Bronchial epithelial cell (primary cell): ENCODE measurements around the gene NXPH2. TPM values are rescaled to one million over a fixed set of nuclear protein-coding genes. Genes with fewer than 3 reads are reported as not detected.
A peak's percentile ranks its signal among the peaks of the same experiment; 100 is the strongest.

Experiments
- DNase-seq: peaks from one replicate; pipeline ENCODE4 v3.0.0-alpha.2; 2010; ENCODE audit warnings: low read depth
- FAIRE-seq: peaks from 2 replicates; lab custom pipeline; 2011; peaks lifted over from hg19 to GRCh38; lab: Jason Lieb, UNC
- H3K27me3 ChIP-seq: 2 replicates; pipeline ENCODE4 v1.5.1; 2011; ENCODE audit warnings: low read length; ENCODE audit not compliant: control insufficient read depth, insufficient read depth
- H3K36me3 ChIP-seq: 2 replicates; pipeline ENCODE4 v1.5.1; 2011; ENCODE audit warnings: low read length; ENCODE audit not compliant: control insufficient read depth, insufficient read depth
- H3K4me3 ChIP-seq: 2 replicates; pipeline ENCODE4 v1.5.1; 2011; ENCODE audit warnings: mild to moderate bottlenecking, low read depth, low read length, control low read depth
- CTCF ChIP-seq: IDR thresholded peaks from 2 replicates; pipeline ENCODE4 v1.5.1; 2011; ENCODE audit warnings: mild to moderate bottlenecking, moderate library complexity, low read length, control low read depth, inconsistent platforms; ENCODE audit not compliant: insufficient read depth, severe bottlenecking
- total RNA-seq: library from RNA; depleted of rRNA; stranded (reverse); fragments of >200 nt; gene quantifications from 2 replicates; pipeline ENCODE4 v1.2.1, GENCODE V29; 2014

NXPH2 gene
- total RNA-seq, 1 donor from 2014 or later, result not detected

- no peak for FAIRE-seq
- H3K27me3 ChIP-seq, result peaks cover 22% of the 10 kb centered on the region
- no peak for DNase-seq
- no peak overlapping the region for H3K4me3 ChIP-seq
- no peaks in the 10 kb centered on the region for H3K36me3 ChIP-seq
- TF ChIP-seq CTCF, result no peak
Measured at GRCh38 chr2:138775736-138776135, 4.5 kb downstream of the NXPH2 start.

GRCh38 chr2:138771534-138771933, 8.7 kb downstream of the NXPH2 start:
- no peak for TF ChIP-seq CTCF
- FAIRE-seq, result no peak
- Histone ChIP-seq H3K27me3 (peaks cover 7% of the 10 kb centered on the region), H3K36me3 (no peaks in the 10 kb centered on the region), H3K4me3 (no peak overlapping the region)
- DNase-seq, result no peak

- no peak overlapping the region for H3K4me3 ChIP-seq
- H3K27me3 ChIP-seq, result peaks cover 6% of the 10 kb centered on the region
- TF ChIP-seq CTCF, result no peak
- FAIRE-seq (no peak), DNase-seq (peak; percentile 44)
- no peaks in the 10 kb centered on the region for H3K36me3 ChIP-seq
Measured at GRCh38 chr2:138767101-138767500, 13.1 kb downstream of the NXPH2 start.

- TF ChIP-seq CTCF, result no peak
- H3K27me3 ChIP-seq, result peaks cover 6% of the 10 kb centered on the region
- H3K36me3 ChIP-seq, result no peaks in the 10 kb centered on the region
- no peak for FAIRE-seq
- H3K4me3 ChIP-seq, result no peak overlapping the region
- no peak for DNase-seq
Measured at GRCh38 chr2:138766464-138766863, 13.7 kb downstream of the NXPH2 start.

- DNase-seq (no peak), FAIRE-seq (no peak)
- Histone ChIP-seq H3K36me3 (no peaks in the 10 kb centered on the region), H3K4me3 (no peak overlapping the region), H3K27me3 (peaks cover 3% of the 10 kb centered on the region)
- no peak for TF ChIP-seq CTCF
Measured at GRCh38 chr2:138763971-138764370, 16.2 kb downstream of the NXPH2 start.

GRCh38 chr2:138762533-138762932, 17.7 kb downstream of the NXPH2 start:
- TF ChIP-seq CTCF, result no peak
- Histone ChIP-seq H3K4me3 (no peak overlapping the region), H3K27me3 (peaks cover 3% of the 10 kb centered on the region), H3K36me3 (no peaks in the 10 kb centered on the region)
- FAIRE-seq (no peak), DNase-seq (no peak)
